HepG2 (cell line): ENCODE data around the gene RNASE8. TPM values are rescaled to one million over a fixed set of nuclear protein-coding genes. Genes with fewer than 3 reads are reported as not detected.
A peak's percentile ranks its signal among the peaks of the same experiment; 100 is the strongest.

Experiments used
- ASH2L ChIP-seq: fragments of 300-600, 200-600 bp; sonication (generic); IDR thresholded peaks from 2 replicates; pipeline ENCODE4 v1.7.0; 2017; ENCODE audit warnings: low read depth, mild to moderate bottlenecking, moderate library complexity, mixed read lengths, low read length; ENCODE audit not compliant: insufficient read length
- ETV5 ChIP-seq: IDR thresholded peaks from 2 replicates; pipeline ENCODE4 v1.6.1; 2018; ENCODE audit warnings: missing biosample characterization, missing genetic modification reagents, inconsistent platforms, borderline replicate concordance
- POLR2G ChIP-seq: fragments of 200-400 bp; formaldehyde crosslinking; IDR thresholded peaks from 2 replicates; pipeline ENCODE4 v1.6.1; 2018; ENCODE audit warnings: mild to moderate bottlenecking, low read depth, low read length, moderate library complexity
- PRMT3 ChIP-seq: sonication (generic); formaldehyde crosslinking; IDR thresholded peaks from 2 replicates; pipeline ENCODE4 v1.8.1; 2022; ENCODE audit warnings: low read depth, mild to moderate bottlenecking, moderate library complexity, missing genetic modification reagents, borderline replicate concordance
- RAD21 ChIP-seq: fragments of 450-650 bp; formaldehyde crosslinking; IDR thresholded peaks from 2 replicates; pipeline ENCODE4 v1.5.0; 2020; ENCODE audit warnings: mild to moderate bottlenecking
- SAP130 ChIP-seq: IDR thresholded peaks from 2 replicates; pipeline ENCODE4 v1.6.1; 2016; ENCODE audit warnings: low read depth
- ZBTB38 ChIP-seq: sonication (generic); formaldehyde crosslinking; IDR thresholded peaks from 2 replicates; pipeline ENCODE4 v1.5.1; 2020; ENCODE audit warnings: mild to moderate bottlenecking, missing genetic modification reagents
- ZFP62 ChIP-seq: sonication (generic); formaldehyde crosslinking; IDR thresholded peaks from 2 replicates; pipeline ENCODE4 v1.4.0; 2020; ENCODE audit warnings: missing genetic modification reagents
- ZNF124 ChIP-seq: sonication (generic); formaldehyde crosslinking; IDR thresholded peaks from 2 replicates; pipeline ENCODE4 v1.4.0; 2020; ENCODE audit warnings: missing genetic modification reagents
- ZNF33B ChIP-seq: sonication (generic); formaldehyde crosslinking; IDR thresholded peaks from 2 replicates; pipeline ENCODE4 v1.5.1; 2020; ENCODE audit warnings: mild to moderate bottlenecking, missing genetic modification reagents
- ZNF777 ChIP-seq: sonication (generic); formaldehyde crosslinking; IDR thresholded peaks from 2 replicates; pipeline ENCODE4 v1.4.0; 2020; ENCODE audit warnings: missing genetic modification reagents
- ZNF878 ChIP-seq: sonication (generic); formaldehyde crosslinking; IDR thresholded peaks from 2 replicates; pipeline ENCODE4 v1.8.1; 2023; ENCODE audit warnings: mild to moderate bottlenecking, missing genetic modification reagents, moderate library complexity
- polyA plus RNA-seq, 8 experiments: library from polyadenylated mRNA; depleted of rRNA in 3 of 8; stranded (reverse) in 7 of 8; unstranded in 1 of 8; fragments of >200 nt; fragmentation: Illumina TruSeq in 4 of 8; extraction: Trizol in 4 of 8; gene quantifications; 2 replicates each; pipeline versions ENCODE4 v1.2.1 to v1.2.3, GENCODE V29; 2011 to 2016; ENCODE audit warnings: low read depth in 4 of 8, missing spikeins in 1 of 8, mixed read lengths in 1 of 8; ENCODE audit not compliant: insufficient read depth in 1 of 8
- total RNA-seq, 5 experiments: library from RNA; depleted of rRNA; stranded (reverse); fragments of >200 nt; fragmentation: Illumina TruSeq; extraction: Trizol; gene quantifications; 2 replicates each; pipeline ENCODE4 v1.2.3, GENCODE V29; 2016; ENCODE audit warnings: low read depth in 1 of 5
- TF ChIP-seq, protein P1 (sequence below): IDR thresholded peaks from 2 replicates; pipeline ENCODE4 v1.4.0; 2020; ENCODE audit warnings: mild to moderate bottlenecking, missing genetic modification reagents
- TF ChIP-seq, protein P2 (sequence below): sonication (generic); formaldehyde crosslinking; IDR thresholded peaks from 2 replicates; pipeline ENCODE4 v1.8.0; 2022; ENCODE audit warnings: mild to moderate bottlenecking, missing genetic modification reagents, borderline replicate concordance
- TF ChIP-seq, protein P3 (sequence below): IDR thresholded peaks from 2 replicates; pipeline ENCODE4 v1.6.1; 2016; ENCODE audit warnings: mild to moderate bottlenecking
- TF ChIP-seq, protein P4 (sequence below): sonication (generic); formaldehyde crosslinking; IDR thresholded peaks from 2 replicates; pipeline ENCODE4 v1.5.1; 2020; ENCODE audit warnings: missing genetic modification reagents, mild to moderate bottlenecking, borderline replicate concordance

Gene RNASE8
- total and polyA plus RNA-seq, 2 of the 13 experiments (the other 11 are each of a cell fraction or from before 2014, with no cell fraction given) = not detected

DNA sequence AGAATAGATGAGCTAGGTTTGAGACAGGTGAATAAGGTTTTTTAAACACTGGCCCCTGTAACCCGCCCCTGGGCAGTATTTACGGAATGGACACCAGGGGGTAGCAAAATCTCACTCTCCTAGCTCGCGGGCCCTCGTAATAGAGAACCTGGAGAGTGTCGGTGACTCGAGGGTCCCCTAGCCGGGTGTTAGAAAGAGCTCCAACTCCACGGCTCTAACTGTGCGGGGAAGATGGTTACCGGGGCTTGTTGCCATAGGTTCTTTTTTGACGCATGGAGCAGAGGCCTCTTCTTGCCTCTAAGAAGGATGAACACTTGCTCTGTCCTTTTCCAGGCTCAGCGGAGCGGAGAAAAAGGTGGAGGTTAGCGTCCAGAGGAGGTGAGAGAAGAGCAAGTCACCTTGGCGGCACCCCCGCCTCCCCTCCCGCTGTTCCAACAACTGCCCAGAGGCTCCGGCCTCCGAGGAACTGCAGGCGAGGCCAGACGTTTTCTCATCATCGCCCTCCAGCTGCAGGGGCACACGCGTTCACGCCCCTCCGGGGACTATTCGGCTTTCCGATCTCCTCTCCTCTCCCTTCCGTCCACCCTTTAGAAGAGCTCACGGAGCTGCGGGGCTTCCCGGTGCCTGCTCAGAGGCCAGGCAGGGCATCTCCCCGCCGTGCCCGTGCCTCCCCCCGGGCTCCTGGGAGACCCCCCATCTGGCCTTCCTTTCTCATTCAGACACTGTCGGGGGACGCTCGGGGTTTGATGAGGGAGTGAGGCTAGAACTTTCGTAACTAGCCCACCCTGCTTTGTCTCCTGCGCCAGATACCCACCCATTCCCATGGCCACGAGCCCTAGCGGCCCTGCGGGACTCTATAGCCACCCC, 11.1 kb downstream of the RNASE8 start (continued):
- TF ChIP-seq, protein P1, sequence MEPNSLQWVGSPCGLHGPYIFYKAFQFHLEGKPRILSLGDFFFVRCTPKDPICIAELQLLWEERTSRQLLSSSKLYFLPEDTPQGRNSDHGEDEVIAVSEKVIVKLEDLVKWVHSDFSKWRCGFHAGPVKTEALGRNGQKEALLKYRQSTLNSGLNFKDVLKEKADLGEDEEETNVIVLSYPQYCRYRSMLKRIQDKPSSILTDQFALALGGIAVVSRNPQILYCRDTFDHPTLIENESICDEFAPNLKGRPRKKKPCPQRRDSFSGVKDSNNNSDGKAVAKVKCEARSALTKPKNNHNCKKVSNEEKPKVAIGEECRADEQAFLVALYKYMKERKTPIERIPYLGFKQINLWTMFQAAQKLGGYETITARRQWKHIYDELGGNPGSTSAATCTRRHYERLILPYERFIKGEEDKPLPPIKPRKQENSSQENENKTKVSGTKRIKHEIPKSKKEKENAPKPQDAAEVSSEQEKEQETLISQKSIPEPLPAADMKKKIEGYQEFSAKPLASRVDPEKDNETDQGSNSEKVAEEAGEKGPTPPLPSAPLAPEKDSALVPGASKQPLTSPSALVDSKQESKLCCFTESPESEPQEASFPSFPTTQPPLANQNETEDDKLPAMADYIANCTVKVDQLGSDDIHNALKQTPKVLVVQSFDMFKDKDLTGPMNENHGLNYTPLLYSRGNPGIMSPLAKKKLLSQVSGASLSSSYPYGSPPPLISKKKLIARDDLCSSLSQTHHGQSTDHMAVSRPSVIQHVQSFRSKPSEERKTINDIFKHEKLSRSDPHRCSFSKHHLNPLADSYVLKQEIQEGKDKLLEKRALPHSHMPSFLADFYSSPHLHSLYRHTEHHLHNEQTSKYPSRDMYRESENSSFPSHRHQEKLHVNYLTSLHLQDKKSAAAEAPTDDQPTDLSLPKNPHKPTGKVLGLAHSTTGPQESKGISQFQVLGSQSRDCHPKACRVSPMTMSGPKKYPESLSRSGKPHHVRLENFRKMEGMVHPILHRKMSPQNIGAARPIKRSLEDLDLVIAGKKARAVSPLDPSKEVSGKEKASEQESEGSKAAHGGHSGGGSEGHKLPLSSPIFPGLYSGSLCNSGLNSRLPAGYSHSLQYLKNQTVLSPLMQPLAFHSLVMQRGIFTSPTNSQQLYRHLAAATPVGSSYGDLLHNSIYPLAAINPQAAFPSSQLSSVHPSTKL = peak; percentile 5; the same call in 1 of the 2 replicates
- TF ChIP-seq, protein P2, sequence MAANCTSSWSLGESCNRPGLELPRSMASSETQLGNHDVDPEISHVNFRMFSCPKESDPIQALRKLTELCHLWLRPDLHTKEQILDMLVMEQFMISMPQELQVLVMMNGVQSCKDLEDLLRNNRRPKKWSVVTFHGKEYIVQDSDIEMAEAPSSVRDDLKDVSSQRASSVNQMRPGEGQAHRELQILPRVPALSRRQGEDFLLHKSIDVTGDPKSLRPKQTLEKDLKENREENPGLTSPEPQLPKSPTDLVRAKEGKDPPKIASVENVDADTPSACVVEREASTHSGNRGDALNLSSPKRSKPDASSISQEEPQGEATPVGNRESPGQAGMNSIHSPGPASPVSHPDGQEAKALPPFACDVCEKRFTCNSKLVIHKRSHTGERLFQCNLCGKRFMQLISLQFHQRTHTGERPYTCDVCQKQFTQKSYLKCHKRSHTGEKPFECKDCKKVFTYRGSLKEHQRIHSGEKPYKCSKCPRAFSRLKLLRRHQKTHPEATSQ (CRISPR knock-in tag) = 0 out of 2 replicates have a peak, but pooled peaks have one; percentile 49
- TF ChIP-seq, protein P3, sequence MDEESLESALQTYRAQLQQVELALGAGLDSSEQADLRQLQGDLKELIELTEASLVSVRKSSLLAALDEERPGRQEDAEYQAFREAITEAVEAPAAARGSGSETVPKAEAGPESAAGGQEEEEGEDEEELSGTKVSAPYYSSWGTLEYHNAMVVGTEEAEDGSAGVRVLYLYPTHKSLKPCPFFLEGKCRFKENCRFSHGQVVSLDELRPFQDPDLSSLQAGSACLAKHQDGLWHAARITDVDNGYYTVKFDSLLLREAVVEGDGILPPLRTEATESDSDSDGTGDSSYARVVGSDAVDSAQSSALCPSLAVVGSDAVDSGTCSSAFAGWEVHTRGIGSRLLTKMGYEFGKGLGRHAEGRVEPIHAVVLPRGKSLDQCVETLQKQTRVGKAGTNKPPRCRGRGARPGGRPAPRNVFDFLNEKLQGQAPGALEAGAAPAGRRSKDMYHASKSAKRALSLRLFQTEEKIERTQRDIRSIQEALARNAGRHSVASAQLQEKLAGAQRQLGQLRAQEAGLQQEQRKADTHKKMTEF (CRISPR knock-in tag) = no peak; the same call in 1 of the 2 replicates
- TF ChIP-seq PRMT3 = no peak
- TF ChIP-seq RAD21 (CRISPR knock-in tag) = peak; percentile 87
- TF ChIP-seq ZBTB38 (CRISPR knock-in tag) = 0 out of 2 replicates have a peak, but pooled peaks have one; percentile 73
- peak; percentile 71; the same call in 1 of the 2 replicates for TF ChIP-seq ZNF33B (CRISPR knock-in tag)
- peak; percentile 50 for TF ChIP-seq SAP130 (CRISPR knock-in tag)
- peak; percentile 59 for TF ChIP-seq ASH2L
- TF ChIP-seq ZNF777 (CRISPR knock-in tag) = peak; percentile 56; the same call in 1 of the 2 replicates
- peak; percentile 25; the same call in 1 of the 2 replicates for TF ChIP-seq ZNF124 (CRISPR knock-in tag)
- 0 out of 2 replicates have a peak, but pooled peaks have one; percentile 23 for TF ChIP-seq ETV5 (CRISPR knock-in tag)
- TF ChIP-seq ZFP62 (CRISPR knock-in tag) = no peak
- TF ChIP-seq, protein P4, sequence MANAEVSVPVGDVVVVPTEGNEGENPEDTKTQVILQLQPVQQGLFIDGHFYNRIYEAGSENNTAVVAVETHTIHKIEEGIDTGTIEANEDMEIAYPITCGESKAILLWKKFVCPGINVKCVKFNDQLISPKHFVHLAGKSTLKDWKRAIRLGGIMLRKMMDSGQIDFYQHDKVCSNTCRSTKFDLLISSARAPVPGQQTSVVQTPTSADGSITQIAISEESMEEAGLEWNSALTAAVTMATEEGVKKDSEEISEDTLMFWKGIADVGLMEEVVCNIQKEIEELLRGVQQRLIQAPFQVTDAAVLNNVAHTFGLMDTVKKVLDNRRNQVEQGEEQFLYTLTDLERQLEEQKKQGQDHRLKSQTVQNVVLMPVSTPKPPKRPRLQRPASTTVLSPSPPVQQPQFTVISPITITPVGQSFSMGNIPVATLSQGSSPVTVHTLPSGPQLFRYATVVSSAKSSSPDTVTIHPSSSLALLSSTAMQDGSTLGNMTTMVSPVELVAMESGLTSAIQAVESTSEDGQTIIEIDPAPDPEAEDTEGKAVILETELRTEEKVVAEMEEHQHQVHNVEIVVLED (CRISPR knock-in tag) = peak; percentile 47; the same call in 1 of the 2 replicates
- peak; percentile 18; the same call in 1 of the 2 replicates for TF ChIP-seq POLR2G
- no peak for TF ChIP-seq ZNF878 (CRISPR knock-in tag)
